22Rv1 (cell line): Measurements from ENCODE around the gene DNAJB1.

ENCODE experiments used
- CTCF ChIP-seq: fragments of 450-650 bp; IDR thresholded peaks from 2 replicates; pipeline ENCODE4 v1.5.1; 2017; ENCODE audit warnings: mild to moderate bottlenecking
- ZFX ChIP-seq: fragments of 450-650 bp; IDR thresholded peaks from 2 replicates; pipeline ENCODE4 v1.6.1; 2017; ENCODE audit warnings: antibody characterized with exemption, borderline replicate concordance

GRCh38 chr19:14520543-14520942, 2.3 kb upstream of the DNAJB1 start:
- no peak for TF ChIP-seq CTCF
- TF ChIP-seq ZFX, result no peak
